GM18867 (cell line): ENCODE results near the gene STK17A.

Source experiments
- ATAC-seq: cut with Tn5 transposase; IDR thresholded peaks from one replicate; pipeline ENCODE4 v1.9.1; 2021; ENCODE audit warnings: mild to moderate bottlenecking, moderate library complexity; ENCODE audit not compliant: unreplicated experiment

The STK17A gene

GRCh38 chr7:43630482-43630881, 47.6 kb downstream of the STK17A start:
- no peak for ATAC-seq

- ATAC-seq, result no peak
Measured at GRCh38 chr7:43631559-43631958, 48.7 kb downstream of the STK17A start.

- no peak for ATAC-seq
Measured at GRCh38 chr7:43632746-43633145, 49.8 kb downstream of the STK17A start.

GRCh38 chr7:43634384-43634783, 51.5 kb downstream of the STK17A start:
- ATAC-seq, result no peak

GRCh38 chr7:43636093-43636492, 53.2 kb downstream of the STK17A start:
- ATAC-seq, result no peak

GRCh38 chr7:43637114-43637806, 54.4 kb downstream of the STK17A start:
- no peak for ATAC-seq

- ATAC-seq, result no peak
Measured at GRCh38 chr7:43639858-43640491, 57.1 kb downstream of the STK17A start.

GRCh38 chr7:43640679-43641078, 57.8 kb downstream of the STK17A start:
- ATAC-seq, result no peak

- ATAC-seq, result no peak
Measured at GRCh38 chr7:43642897-43643630, 60.2 kb downstream of the STK17A start.

GRCh38 chr7:43643846-43644245, 60.9 kb downstream of the STK17A start:
- ATAC-seq, result no peak

- ATAC-seq, result no peak
Measured at GRCh38 chr7:43645699-43646226, 62.9 kb downstream of the STK17A start.

- no peak for ATAC-seq
Measured at GRCh38 chr7:43646603-43647338, 63.9 kb downstream of the STK17A start.

GRCh38 chr7:43647339-43647672, 64.4 kb downstream of the STK17A start:
- ATAC-seq, result no peak

- no peak for ATAC-seq
Measured at GRCh38 chr7:43647673-43648472, 65.0 kb downstream of the STK17A start.

- peak; percentile 58 for ATAC-seq
Measured at GRCh38 chr7:43648473-43649406, 65.8 kb downstream of the STK17A start.

GRCh38 chr7:43649755-43650274, 66.9 kb downstream of the STK17A start:
- peak; percentile 74 for ATAC-seq

- ATAC-seq, result no peak
Measured at GRCh38 chr7:43650457-43651052, 67.6 kb downstream of the STK17A start.

- no peak for ATAC-seq
Measured at GRCh38 chr7:43652364-43652763, 69.5 kb downstream of the STK17A start.

GRCh38 chr7:43653466-43653865, 70.6 kb downstream of the STK17A start:
- ATAC-seq, result no peak
